Stomach (tissue), 4 donors: ENCODE data around the gene LEMD2.

Source experiments
- POLR2A ChIP-seq, 4 donors: fragments of 450-650 bp; IDR thresholded peaks; one replicate each; pipeline ENCODE4 v1.6.1; 2016; ENCODE audit warnings: antibody characterized with exemption in 4 of 4, control low read depth in 2 of 4, mild to moderate bottlenecking in 1 of 4, moderate library complexity in 1 of 4
- TF ChIP-seq, protein P1 (sequence below), 7 experiments: fragments of 450-650 bp in 4 of 7; fragments of 200-600 bp in 3 of 7; sonication (generic) in 3 of 7; IDR thresholded peaks; one replicate each; pipeline ENCODE4 v1.5.1; 2016 to 2019; ENCODE audit warnings: antibody characterized with exemption in 7 of 7, control low read depth in 2 of 7, mild to moderate bottlenecking in 1 of 7

DNA sequence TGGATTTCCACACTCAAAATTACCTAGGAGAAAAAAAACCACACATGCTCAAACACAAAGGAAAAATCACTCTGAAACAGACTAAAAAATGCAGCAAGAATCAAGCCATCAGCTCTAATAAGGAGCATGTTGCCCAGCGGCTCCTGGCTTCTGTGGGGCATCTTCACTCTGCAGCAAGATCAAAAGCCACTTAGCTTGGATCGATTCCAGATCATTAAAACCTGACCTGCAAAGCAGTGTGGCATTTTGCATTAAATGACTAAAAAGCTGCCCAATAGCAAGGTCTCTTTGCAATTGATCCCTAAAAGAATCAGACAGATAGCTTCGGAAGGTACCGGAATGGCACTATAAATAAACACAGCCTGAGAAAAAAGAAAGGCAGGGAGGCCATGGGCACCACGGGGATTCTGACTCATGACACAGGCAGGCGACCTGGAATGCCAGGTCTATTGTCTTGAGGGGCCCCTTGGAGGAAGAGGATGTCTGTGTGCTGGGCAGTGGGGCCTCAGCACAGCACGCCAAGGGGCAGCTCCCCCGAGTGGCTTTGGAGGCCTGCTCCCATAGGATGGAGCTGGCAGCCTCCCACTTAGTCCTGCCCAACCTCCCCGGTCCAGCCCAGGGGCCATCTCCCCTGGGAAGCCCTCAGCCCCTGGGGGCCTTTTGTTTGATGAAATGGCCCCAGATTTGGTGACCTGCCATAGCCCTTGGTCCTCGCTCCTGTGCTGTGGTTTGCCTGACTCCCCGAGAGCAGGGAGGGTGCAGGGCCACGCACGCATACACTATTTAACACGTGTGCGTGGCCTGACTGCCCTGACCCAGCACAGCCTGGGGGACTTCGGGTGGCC is 7.6 kb downstream of the LEMD2 start:
- TF ChIP-seq, protein P1, sequence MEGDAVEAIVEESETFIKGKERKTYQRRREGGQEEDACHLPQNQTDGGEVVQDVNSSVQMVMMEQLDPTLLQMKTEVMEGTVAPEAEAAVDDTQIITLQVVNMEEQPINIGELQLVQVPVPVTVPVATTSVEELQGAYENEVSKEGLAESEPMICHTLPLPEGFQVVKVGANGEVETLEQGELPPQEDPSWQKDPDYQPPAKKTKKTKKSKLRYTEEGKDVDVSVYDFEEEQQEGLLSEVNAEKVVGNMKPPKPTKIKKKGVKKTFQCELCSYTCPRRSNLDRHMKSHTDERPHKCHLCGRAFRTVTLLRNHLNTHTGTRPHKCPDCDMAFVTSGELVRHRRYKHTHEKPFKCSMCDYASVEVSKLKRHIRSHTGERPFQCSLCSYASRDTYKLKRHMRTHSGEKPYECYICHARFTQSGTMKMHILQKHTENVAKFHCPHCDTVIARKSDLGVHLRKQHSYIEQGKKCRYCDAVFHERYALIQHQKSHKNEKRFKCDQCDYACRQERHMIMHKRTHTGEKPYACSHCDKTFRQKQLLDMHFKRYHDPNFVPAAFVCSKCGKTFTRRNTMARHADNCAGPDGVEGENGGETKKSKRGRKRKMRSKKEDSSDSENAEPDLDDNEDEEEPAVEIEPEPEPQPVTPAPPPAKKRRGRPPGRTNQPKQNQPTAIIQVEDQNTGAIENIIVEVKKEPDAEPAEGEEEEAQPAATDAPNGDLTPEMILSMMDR (IDR thresholded peaks at IDR 0.05), result no peak
- no peak for TF ChIP-seq POLR2A (IDR thresholded peaks at IDR 0.05)
